Peyer's patch (tissue), 4 donors: ENCODE results near the gene KCNE4. TPM values are rescaled to one million over a fixed set of nuclear protein-coding genes. Genes with fewer than 3 reads are reported as not detected.

Source experiments
- DNase-seq, 3 donors: peaks; one replicate each; pipeline ENCODE4 v3.0.0-alpha.2; 2017 to 2019
- H3K27ac ChIP-seq, 4 donors: fragments of 200-600 bp; sonication (generic); one replicate each; pipeline ENCODE4 v1.5.1; 2016 to 2019
- H3K27me3 ChIP-seq, 2 donors: fragments of 200-600 bp; sonication (generic); one replicate each; pipeline ENCODE4 v1.5.1; 2019
- H3K36me3 ChIP-seq, 3 donors: fragments of 200-600 bp; sonication (generic); one replicate each; pipeline ENCODE4 v1.5.1; 2016 to 2019
- H3K4me1 ChIP-seq, 4 donors: fragments of 200-600 bp; sonication (generic); one replicate each; pipeline ENCODE4 v1.5.1; 2016 to 2019
- H3K4me3 ChIP-seq, 4 donors: fragments of 200-600 bp; sonication (generic); 1 replicate in 3 of 4; 2 replicates in 1 of 4; pipeline ENCODE4 v1.5.1; 2016 to 2019; ENCODE audit warnings: mild to moderate bottlenecking in 1 of 4
- H3K9me3 ChIP-seq, 4 donors: fragments of 200-600 bp; sonication (generic); one replicate each; pipeline ENCODE4 v1.5.1; 2016 to 2019; ENCODE audit warnings: mild to moderate bottlenecking in 1 of 4
- POLR2A ChIP-seq, 2 donors: fragments of 450-650 bp; IDR thresholded peaks; one replicate each; pipeline ENCODE4 v1.5.1; 2017; ENCODE audit warnings: antibody characterized with exemption in 2 of 2, mild to moderate bottlenecking in 2 of 2, moderate library complexity in 2 of 2
- total RNA-seq, 4 donors: library from RNA; depleted of rRNA; stranded (reverse); fragments of >200 nt; gene quantifications; one replicate each; pipeline ENCODE4 v1.1.0, GENCODE V29; 2016
- TF ChIP-seq, protein P1 (sequence below), 6 experiments: fragments of 450-650 bp in 4 of 6; fragments of 200-600 bp in 2 of 6; sonication (generic) in 1 of 6; IDR thresholded peaks; one replicate each; pipeline ENCODE4 v1.5.1; 2017 to 2019; ENCODE audit warnings: antibody characterized with exemption in 6 of 6, mild to moderate bottlenecking in 3 of 6, moderate library complexity in 1 of 6

The KCNE4 gene
- total RNA-seq, 4 donors from 2014 or later, result 0.35 to 2.5 (median 0.79) TPM

DNA sequence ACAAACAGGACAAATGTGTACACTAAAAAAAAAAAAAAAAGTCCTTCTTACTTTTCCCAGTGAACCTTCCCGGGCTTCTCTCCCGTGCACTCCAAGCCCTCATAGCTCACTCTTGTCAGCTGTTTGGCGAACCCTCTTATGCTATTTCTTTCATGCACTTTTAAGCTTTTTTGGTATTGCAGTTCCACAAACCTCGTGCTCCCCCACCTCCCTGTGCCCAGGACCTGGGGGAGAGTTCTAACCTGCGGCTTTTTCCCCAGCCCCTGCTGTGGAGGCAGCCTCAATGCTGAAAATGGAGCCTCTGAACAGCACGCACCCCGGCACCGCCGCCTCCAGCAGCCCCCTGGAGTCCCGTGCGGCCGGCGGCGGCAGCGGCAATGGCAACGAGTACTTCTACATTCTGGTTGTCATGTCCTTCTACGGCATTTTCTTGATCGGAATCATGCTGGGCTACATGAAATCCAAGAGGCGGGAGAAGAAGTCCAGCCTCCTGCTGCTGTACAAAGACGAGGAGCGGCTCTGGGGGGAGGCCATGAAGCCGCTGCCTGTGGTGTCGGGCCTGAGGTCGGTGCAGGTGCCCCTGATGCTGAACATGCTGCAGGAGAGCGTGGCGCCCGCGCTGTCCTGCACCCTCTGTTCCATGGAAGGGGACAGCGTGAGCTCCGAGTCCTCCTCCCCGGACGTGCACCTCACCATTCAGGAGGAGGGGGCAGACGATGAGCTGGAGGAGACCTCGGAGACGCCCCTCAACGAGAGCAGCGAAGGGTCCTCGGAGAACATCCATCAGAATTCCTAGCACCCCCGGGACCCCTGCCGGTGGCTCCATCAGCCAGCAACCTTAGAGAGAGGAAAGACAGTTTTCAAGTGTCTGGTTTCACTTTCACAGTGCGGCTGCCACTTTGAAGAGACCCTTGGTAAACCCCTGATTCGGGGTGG is 826 bp downstream of the KCNE4 start:
- H3K36me3 ChIP-seq, result no peaks in the 10 kb centered on the region
- peak overlapping the region; percentile 57 to 77 (median 70) for H3K27ac ChIP-seq
- TF ChIP-seq, protein P1, sequence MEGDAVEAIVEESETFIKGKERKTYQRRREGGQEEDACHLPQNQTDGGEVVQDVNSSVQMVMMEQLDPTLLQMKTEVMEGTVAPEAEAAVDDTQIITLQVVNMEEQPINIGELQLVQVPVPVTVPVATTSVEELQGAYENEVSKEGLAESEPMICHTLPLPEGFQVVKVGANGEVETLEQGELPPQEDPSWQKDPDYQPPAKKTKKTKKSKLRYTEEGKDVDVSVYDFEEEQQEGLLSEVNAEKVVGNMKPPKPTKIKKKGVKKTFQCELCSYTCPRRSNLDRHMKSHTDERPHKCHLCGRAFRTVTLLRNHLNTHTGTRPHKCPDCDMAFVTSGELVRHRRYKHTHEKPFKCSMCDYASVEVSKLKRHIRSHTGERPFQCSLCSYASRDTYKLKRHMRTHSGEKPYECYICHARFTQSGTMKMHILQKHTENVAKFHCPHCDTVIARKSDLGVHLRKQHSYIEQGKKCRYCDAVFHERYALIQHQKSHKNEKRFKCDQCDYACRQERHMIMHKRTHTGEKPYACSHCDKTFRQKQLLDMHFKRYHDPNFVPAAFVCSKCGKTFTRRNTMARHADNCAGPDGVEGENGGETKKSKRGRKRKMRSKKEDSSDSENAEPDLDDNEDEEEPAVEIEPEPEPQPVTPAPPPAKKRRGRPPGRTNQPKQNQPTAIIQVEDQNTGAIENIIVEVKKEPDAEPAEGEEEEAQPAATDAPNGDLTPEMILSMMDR (IDR thresholded peaks at IDR 0.05), result no peak
- no peak for TF ChIP-seq POLR2A (IDR thresholded peaks at IDR 0.05)
- DNase-seq, result no peak
- no peaks in the 10 kb centered on the region for H3K27me3 ChIP-seq
- H3K9me3 ChIP-seq, result no peaks in the 10 kb centered on the region
- H3K4me1 ChIP-seq, result no peaks in the 10 kb centered on the region
- peak overlapping the region; percentile 12 to 45 (median 29) for H3K4me3 ChIP-seq

DNA sequence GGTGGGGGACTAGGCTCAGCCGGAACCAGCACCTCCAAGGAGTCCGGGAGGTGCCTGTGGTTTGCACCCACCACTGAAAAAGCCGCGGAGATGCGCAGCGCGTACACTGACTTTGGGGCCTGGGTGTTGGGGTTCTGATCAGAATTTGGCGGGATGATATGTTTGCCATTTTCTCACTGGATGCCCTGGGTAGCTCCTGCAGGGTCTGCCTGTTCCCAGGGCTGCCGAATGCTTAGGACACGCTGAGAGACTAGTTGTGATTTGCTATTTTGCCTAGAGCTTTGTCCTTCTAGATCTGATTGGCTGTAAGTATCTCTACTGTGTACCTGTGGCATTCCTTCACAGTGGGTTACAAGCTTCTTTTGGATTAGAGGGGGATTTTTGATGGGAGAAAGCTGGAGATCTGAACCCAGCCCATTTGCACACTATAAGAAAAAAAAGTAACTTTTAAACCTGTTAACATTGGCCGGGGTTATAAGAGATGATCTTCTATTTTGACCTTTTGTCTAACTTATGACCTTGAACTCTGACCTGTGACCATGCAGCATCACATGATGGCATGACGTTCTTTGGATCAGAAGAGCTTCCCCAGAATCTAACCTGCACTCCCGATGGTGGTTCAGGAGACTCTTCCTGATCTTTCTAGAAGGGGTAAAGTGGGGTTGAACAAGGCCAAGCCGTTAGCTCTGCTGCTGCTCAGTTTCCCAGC is 1.6 kb downstream of the KCNE4 start:
- H3K4me1 ChIP-seq, result no peaks in the 10 kb centered on the region
- H3K27ac ChIP-seq, result peak overlapping the region; percentile 57 to 77 (median 70)
- H3K4me3 ChIP-seq, result peak overlapping the region; percentile 12 to 45 (median 29)
- H3K27me3 ChIP-seq, result no peaks in the 10 kb centered on the region
- no peaks in the 10 kb centered on the region for H3K9me3 ChIP-seq
- no peaks in the 10 kb centered on the region for H3K36me3 ChIP-seq
- no peak for DNase-seq
- TF ChIP-seq, protein P1 (IDR thresholded peaks at IDR 0.05), result no peak
- no peak for TF ChIP-seq POLR2A (IDR thresholded peaks at IDR 0.05)

DNA sequence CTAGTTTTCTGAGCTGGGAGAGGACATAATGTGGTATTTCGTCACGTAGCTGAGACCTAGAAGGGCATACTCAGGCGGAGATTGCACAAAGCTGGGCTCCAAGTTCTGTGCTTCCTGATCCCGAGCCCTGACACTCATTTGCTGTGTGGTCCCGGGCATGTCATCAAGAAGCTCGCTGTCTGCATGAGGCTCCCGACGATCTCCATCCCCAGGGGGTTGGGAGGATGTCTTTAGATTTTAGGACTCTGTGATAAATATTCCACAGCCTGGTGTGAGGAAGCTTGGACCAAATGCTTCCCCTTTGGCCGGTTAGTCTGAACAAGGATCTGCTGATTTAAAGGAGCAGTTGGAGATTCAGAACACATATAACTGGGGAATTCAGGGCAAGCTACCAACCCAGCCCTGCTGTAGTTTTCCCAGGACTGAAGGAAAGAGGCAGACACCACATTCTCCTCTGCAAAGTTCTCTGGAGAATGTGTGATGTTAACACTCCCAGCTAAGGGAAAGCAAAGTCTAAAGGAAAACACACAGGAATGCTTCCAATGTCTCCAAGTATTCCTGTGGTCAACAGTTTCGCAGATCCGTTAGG is 2.3 kb downstream of the KCNE4 start:
- H3K4me1 ChIP-seq, result no peaks in the 10 kb centered on the region
- peak in 1 of 3 donors; percentile 59 for DNase-seq
- peak overlapping the region in 2 of 4 donors; percentile 41 to 45 for H3K4me3 ChIP-seq
- no peaks in the 10 kb centered on the region for H3K27me3 ChIP-seq
- H3K27ac ChIP-seq, result peak overlapping the region; percentile 57 to 77 (median 70)
- TF ChIP-seq, protein P1 (IDR thresholded peaks at IDR 0.05), result no peak
- TF ChIP-seq POLR2A (IDR thresholded peaks at IDR 0.05), result no peak
- no peaks in the 10 kb centered on the region for H3K9me3 ChIP-seq
- H3K36me3 ChIP-seq, result no peaks in the 10 kb centered on the region

DNA sequence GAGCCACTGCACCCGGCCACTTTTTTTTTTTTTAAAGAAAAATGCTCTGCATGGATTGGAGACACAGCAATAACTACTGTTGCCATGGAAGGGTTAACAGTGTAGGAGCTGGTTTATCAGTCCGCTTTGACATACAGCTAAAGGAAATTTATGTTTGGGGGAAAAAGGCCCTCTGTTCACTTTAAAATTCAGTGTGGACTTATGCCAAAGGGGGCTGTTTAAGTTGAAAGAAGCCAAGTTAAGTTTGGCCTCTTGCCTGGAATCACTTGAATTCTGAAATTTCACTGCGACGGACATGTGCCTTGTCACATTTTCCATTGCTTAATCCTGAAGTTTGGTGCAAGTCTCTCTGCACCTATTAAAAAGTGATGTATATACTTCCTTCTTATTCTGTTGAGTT is 3.1 kb downstream of the KCNE4 start:
- H3K27ac ChIP-seq, result peak overlapping the region in 3 of 4 donors; percentile 57 to 76 (median 64)
- TF ChIP-seq, protein P1 (IDR thresholded peaks at IDR 0.05), result no peak
- TF ChIP-seq POLR2A (IDR thresholded peaks at IDR 0.05), result no peak
- H3K4me3 ChIP-seq, result peak overlapping the region in 1 of 4 donors; percentile 45
- DNase-seq, result no peak
- no peaks in the 10 kb centered on the region for H3K36me3 ChIP-seq
- no peaks in the 10 kb centered on the region for H3K27me3 ChIP-seq
- H3K4me1 ChIP-seq, result no peaks in the 10 kb centered on the region
- H3K9me3 ChIP-seq, result no peaks in the 10 kb centered on the region

DNA sequence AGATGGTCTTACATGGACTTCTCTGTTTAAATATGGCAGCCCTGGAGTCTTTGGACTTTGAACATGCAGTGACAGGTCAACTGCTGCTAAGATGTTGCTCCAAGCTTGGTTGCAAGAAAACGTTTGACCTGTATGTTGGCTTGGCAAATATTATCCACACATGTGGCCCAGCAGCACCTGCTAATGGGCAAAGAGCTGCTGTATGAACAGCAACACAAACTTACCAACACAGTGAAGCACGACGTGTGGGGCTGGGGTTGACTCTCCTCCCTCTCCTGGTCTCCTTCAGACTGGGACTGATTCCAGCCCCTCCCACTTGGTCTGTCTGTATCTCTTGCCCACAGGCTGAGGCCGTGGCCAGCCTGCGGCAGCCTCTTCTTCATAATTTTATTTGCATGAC is 3.8 kb downstream of the KCNE4 start:
- Histone ChIP-seq H3K4me3 (no peak overlapping the region), H3K36me3 (no peaks in the 10 kb centered on the region), H3K27me3 (no peaks in the 10 kb centered on the region), H3K9me3 (no peaks in the 10 kb centered on the region), H3K27ac (peak overlapping the region in 3 of 4 donors; percentile 26 to 76 (median 38)), H3K4me1 (no peaks in the 10 kb centered on the region)
- TF ChIP-seq POLR2A (IDR thresholded peaks at IDR 0.05), result no peak
- TF ChIP-seq, protein P1 (IDR thresholded peaks at IDR 0.05), result no peak
- DNase-seq, result no peak
